Epithelial cell of esophagus (primary cell): ENCODE measurements around the gene MYO15B.

ENCODE experiments used
- DNase-seq: peaks from one replicate; pipeline ENCODE4 v3.0.0; 2010; ENCODE audit warnings: low read depth
- H3K4me3 ChIP-seq: 2 replicates; pipeline ENCODE4 v1.5.1; 2011; ENCODE audit warnings: mild to moderate bottlenecking, low read length, control low read depth
- CTCF ChIP-seq: IDR thresholded peaks from 2 replicates; pipeline ENCODE4 v1.5.1; 2011; ENCODE audit warnings: low read depth, mild to moderate bottlenecking, low read length, control low read depth, inconsistent platforms; ENCODE audit not compliant: insufficient read depth; ENCODE audit errors: missing control alignments

MYO15B gene

GRCh38 chr17:75612906-75613626 is 25.5 kb downstream of the MYO15B start:
- TF ChIP-seq CTCF = no peak
- no peak overlapping the region for H3K4me3 ChIP-seq
- DNase-seq = no peak

GRCh38 chr17:75614006-75614405 is 26.4 kb downstream of the MYO15B start:
- TF ChIP-seq CTCF = peak; percentile 29
- H3K4me3 ChIP-seq = no peak overlapping the region
- no peak for DNase-seq

GRCh38 chr17:75614556-75615270 is 27.1 kb downstream of the MYO15B start:
- DNase-seq = no peak
- TF ChIP-seq CTCF = no peak

GRCh38 chr17:75615301-75615700 is 27.7 kb downstream of the MYO15B start:
- TF ChIP-seq CTCF = no peak
- no peak overlapping the region for H3K4me3 ChIP-seq
- no peak for DNase-seq

More at GRCh38 chr17:75614556-75615270, 27.1 kb downstream of the MYO15B start:
- H3K4me3 ChIP-seq = no peak overlapping the region

GRCh38 chr17:75616521-75617122 is 29.0 kb downstream of the MYO15B start:
- no peak for TF ChIP-seq CTCF
- no peak overlapping the region for H3K4me3 ChIP-seq
- DNase-seq = no peak

- DNase-seq = no peak
- TF ChIP-seq CTCF = no peak
- no peak overlapping the region for H3K4me3 ChIP-seq
Measured at GRCh38 chr17:75617218-75617617, 29.6 kb downstream of the MYO15B start.
